PC-3 (cell line): Measurements from ENCODE around the gene FGD5. TPM values are rescaled to one million over a fixed set of nuclear protein-coding genes. Genes with fewer than 3 reads are reported as not detected.

Experiments used
- ATAC-seq: fragments of 200-7000 bp; cut with Tn5 transposase; 2 replicates; pipeline ENCODE4 v1.9.1; 2020; ENCODE audit warnings: mild to moderate bottlenecking, moderate library complexity
- BruUV-seq: library from RNA; stranded (reverse); fragments of 400-500 nt; replicated peaks from 2 replicates; lab custom pipeline; 2021; lab: Mats Ljungman, UMichigan
- CTCF ChIA-PET: fragments of 300-600 bp; sonication (Branson Sonifier 250); formaldehyde crosslinking; loops from one replicate; lab custom pipeline; 2022; ENCODE audit warnings: antibody characterized with exemption; lab: Charles Lee
- POLR2A ChIA-PET: fragments of 300-600 bp; sonication (Branson Sonifier 250); formaldehyde crosslinking; loops from one replicate; lab custom pipeline; 2022; ENCODE audit warnings: antibody characterized with exemption; ENCODE audit not compliant: unreplicated experiment; lab: Charles Lee
- DNase-seq: peaks from one replicate; pipeline ENCODE4 v3.0.0-alpha.2; 2015
- H2AFZ ChIP-seq: fragments of 300-600 bp; sonication (generic); 2 replicates; pipeline ENCODE4 v1.6.0; 2016; ENCODE audit warnings: antibody characterized with exemption, low read length
- H3F3A ChIP-seq: fragments of 300-600 bp; sonication (generic); one replicate; pipeline ENCODE4 v1.6.0; 2017; ENCODE audit warnings: antibody characterized with exemption, low read length, control low read depth, mild to moderate bottlenecking; ENCODE audit not compliant: unreplicated experiment
- H3K27ac ChIP-seq: fragments of 300-600 bp; sonication (generic); 2 replicates; pipeline ENCODE4 v1.5.1; 2016; ENCODE audit warnings: mild to moderate bottlenecking, low read length
- H3K27me3 ChIP-seq: fragments of 300-600 bp; sonication (generic); 2 replicates; pipeline ENCODE4 v1.6.1; 2016; ENCODE audit warnings: low read length, mixed read lengths
- H3K36me3 ChIP-seq: fragments of 300-600 bp; sonication (generic); 2 replicates; pipeline ENCODE4 v1.6.1; 2016; ENCODE audit warnings: low read depth, mixed run types, low read length, mixed read lengths
- H3K4me1 ChIP-seq: fragments of 300-600 bp; sonication (generic); 2 replicates; pipeline ENCODE4 v1.5.1; 2016; ENCODE audit warnings: low read length; ENCODE audit not compliant: insufficient read depth
- H3K4me2 ChIP-seq: fragments of 300-600 bp; sonication (generic); 2 replicates; pipeline ENCODE4 v1.6.0; 2016; ENCODE audit warnings: low read length
- H3K4me3 ChIP-seq: fragments of 300-600 bp; sonication (generic); 2 replicates; pipeline ENCODE4 v1.5.1; 2016; ENCODE audit warnings: mild to moderate bottlenecking, low read length, mixed read lengths
- H3K79me2 ChIP-seq: fragments of 300-600 bp; sonication (generic); 2 replicates; pipeline ENCODE4 v1.6.1; 2017; ENCODE audit warnings: low read length, mixed read lengths
- H3K9ac ChIP-seq: fragments of 300-600 bp; sonication (generic); 2 replicates; pipeline ENCODE4 v1.6.0; 2016; ENCODE audit warnings: mild to moderate bottlenecking, low read length
- H3K9me2 ChIP-seq: fragments of 300-600 bp; sonication (generic); replicated peaks from 2 replicates; pipeline ENCODE4 v1.6.1; 2016; ENCODE audit warnings: mixed run types, low read length, mixed read lengths
- H3K9me3 ChIP-seq: fragments of 300-600 bp; sonication (generic); 2 replicates; pipeline ENCODE4 v1.6.1; 2016; ENCODE audit warnings: low read length, mixed read lengths
- H4K20me1 ChIP-seq: fragments of 300-600 bp; sonication (generic); 2 replicates; pipeline ENCODE4 v1.6.1; 2016; ENCODE audit warnings: low read length, mixed read lengths
- CTCF ChIP-seq: fragments of 300-600 bp; sonication (generic); conservative IDR thresholded peaks from 2 replicates; pipeline ENCODE4 v1.5.1; 2017; ENCODE audit warnings: antibody characterized with exemption, low read depth, mild to moderate bottlenecking, low read length
- EZH2 ChIP-seq: fragments of 300-600 bp; sonication (generic); IDR thresholded peaks from one replicate; pipeline ENCODE4 v1.6.1; 2017; ENCODE audit warnings: antibody characterized with exemption, mild to moderate bottlenecking, low read length; ENCODE audit not compliant: unreplicated experiment
- EZH2phosphoT487 ChIP-seq: fragments of 300-600 bp; sonication (generic); IDR thresholded peaks from 2 replicates; pipeline ENCODE4 v1.6.1; 2018; ENCODE audit warnings: mild to moderate bottlenecking, antibody characterized with exemption, low read length, borderline replicate concordance
- intact Hi-C: fragments of 100-400 bp; cut with micrococcal nuclease; formaldehyde crosslinking; loops from 2 replicates; pipeline ENCODE4 v1.9.0; 2023
- total RNA-seq: library from RNA; depleted of rRNA; stranded (reverse); fragments of >200 nt; gene quantifications from 2 replicates; pipeline ENCODE4 v1.2.3, GENCODE V29; 2014

Gene FGD5
- total RNA-seq, 1 experiment from 2014 or later: not detected

DNA sequence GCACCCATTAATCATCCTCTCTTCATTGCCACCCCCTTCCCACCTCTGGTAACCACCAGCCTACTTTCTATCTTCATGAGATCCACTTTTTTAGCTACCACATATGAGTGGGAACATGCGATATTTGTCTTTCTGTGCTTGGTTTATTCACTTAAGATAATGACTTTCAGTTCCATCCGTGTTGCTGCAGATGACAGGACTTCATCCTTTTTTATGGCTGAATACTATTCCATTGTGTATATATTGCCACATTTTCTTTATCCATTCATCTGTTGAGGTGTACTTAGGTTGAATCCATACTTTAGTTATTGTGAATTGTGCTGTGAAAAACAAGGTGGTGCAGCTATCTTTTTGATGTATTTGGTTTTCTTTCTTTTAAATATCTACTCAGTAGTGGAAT lies 75.3 kb downstream of the FGD5 start:
- CTCF ChIA-PET: no interaction called here

DNA sequence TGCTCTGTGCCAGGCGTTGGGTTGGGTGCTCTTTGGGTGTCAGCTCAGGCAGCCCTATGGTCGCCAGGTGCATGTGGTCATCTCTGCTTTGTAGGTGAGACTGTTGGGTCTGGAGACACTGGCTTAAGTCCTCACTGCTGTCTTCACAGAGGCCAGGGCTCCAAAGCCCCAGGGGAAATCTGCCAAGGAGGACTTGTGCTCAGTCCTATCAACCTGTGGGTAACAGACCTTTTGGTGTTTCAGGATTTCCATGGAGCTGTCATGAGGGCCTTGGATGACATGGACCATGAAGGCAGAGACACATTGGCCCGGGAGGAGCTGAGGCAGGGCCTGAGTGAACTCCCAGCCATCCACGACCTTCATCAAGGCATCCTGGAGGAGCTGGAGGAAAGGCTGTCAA lies 78.5 kb downstream of the FGD5 start:
- Histone ChIP-seq H3K4me1 (no peaks in the 10 kb centered on the region), H3K27me3 (peaks cover 29% of the 10 kb centered on the region), H3K9me3 (no peaks in the 10 kb centered on the region), H3K36me3 (no peaks in the 10 kb centered on the region), H3K4me2 (no peak overlapping the region), H3F3A (no peaks in the 10 kb centered on the region), H3K9me2 (no peaks in the 10 kb centered on the region), H3K9ac (no peak overlapping the region), H3K79me2 (no peaks in the 10 kb centered on the region), H4K20me1 (no peaks in the 10 kb centered on the region), H3K27ac (no peak overlapping the region), H3K4me3 (no peak overlapping the region), H2AFZ (no peak overlapping the region)
- no TSS peak for BruUV-seq
- intact Hi-C loops: no loop called here
- POLR2A ChIA-PET: no interaction called here
- ATAC-seq: no peak
- DNase-seq: no peak
- no peak for TF ChIP-seq CTCF
- no peak for TF ChIP-seq EZH2phosphoT487
- no peak for TF ChIP-seq EZH2
- CTCF ChIA-PET: no interaction called here

More for the DNA sequence above, 75.3 kb downstream of the FGD5 start:
- Histone ChIP-seq H4K20me1 (no peaks in the 10 kb centered on the region), H3K4me1 (no peaks in the 10 kb centered on the region), H3K79me2 (no peaks in the 10 kb centered on the region), H3K9me2 (no peaks in the 10 kb centered on the region), H3K9me3 (no peaks in the 10 kb centered on the region), H3K36me3 (no peaks in the 10 kb centered on the region), H3K27ac (no peak overlapping the region), H3K4me3 (no peak overlapping the region), H3K9ac (no peak overlapping the region), H3K4me2 (no peak overlapping the region), H3F3A (no peaks in the 10 kb centered on the region), H2AFZ (no peak overlapping the region), H3K27me3 (peaks cover 58% of the 10 kb centered on the region)
- intact Hi-C loops: no loop called here
- POLR2A ChIA-PET: no interaction called here
- TF ChIP-seq EZH2phosphoT487 (no peak), CTCF (no peak), EZH2 (no peak)
- no TSS peak for BruUV-seq
- DNase-seq (no peak), ATAC-seq (no peak)

DNA sequence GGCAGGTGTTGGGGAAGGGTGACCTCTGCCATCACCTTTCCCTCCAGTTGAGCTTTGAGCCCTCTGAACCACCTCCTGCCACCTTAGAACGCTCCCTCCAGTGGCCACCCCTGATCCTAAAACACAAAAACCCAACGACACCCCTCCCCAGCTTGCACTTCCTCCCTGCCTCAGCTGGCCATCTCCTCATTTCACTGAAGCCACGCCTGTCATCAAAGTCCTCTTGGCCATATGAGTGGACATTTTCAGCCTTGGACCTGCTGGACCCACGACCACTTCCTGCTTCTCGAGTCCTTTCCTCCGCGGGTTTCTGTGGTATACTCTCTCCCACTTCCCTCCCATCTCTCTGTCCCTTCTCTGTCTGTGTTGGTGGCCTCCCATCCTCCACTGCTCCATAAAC lies 80.2 kb downstream of the FGD5 start:
- CTCF ChIA-PET: no interaction called here
- no TSS peak for BruUV-seq
- no peaks in the 10 kb centered on the region for H4K20me1 ChIP-seq
- H3K79me2 ChIP-seq: no peaks in the 10 kb centered on the region
- H3K9me3 ChIP-seq: no peaks in the 10 kb centered on the region
- no peak for DNase-seq
- no peaks in the 10 kb centered on the region for H3K9me2 ChIP-seq
- peaks cover 29% of the 10 kb centered on the region for H3K27me3 ChIP-seq
- no peaks in the 10 kb centered on the region for H3K4me1 ChIP-seq
- H3F3A ChIP-seq: no peaks in the 10 kb centered on the region
- no peak overlapping the region for H3K4me3 ChIP-seq
- no peak for ATAC-seq
- TF ChIP-seq EZH2 (no peak), EZH2phosphoT487 (no peak), CTCF (no peak)
- no peak overlapping the region for H3K9ac ChIP-seq
- H3K4me2 ChIP-seq: no peak overlapping the region
- H2AFZ ChIP-seq: no peak overlapping the region
- H3K36me3 ChIP-seq: no peaks in the 10 kb centered on the region
- intact Hi-C loops: no loop called here
- H3K27ac ChIP-seq: no peak overlapping the region
- POLR2A ChIA-PET: no interaction called here
